ENCODE measurements around the gene CDH22. TPM values are rescaled to one million over a fixed set of nuclear protein-coding genes. Genes with fewer than 3 reads are reported as not detected.

CDH22 gene
- polyA plus RNA-seq, 1 donor from 2014 or later = 2.1 TPM

- H3K27me3 ChIP-seq (ENCODE audit: insufficient read depth, low read depth, low read length) = no peaks in the 10 kb centered on the region
- H3K79me2 ChIP-seq (replicated peaks; ENCODE audit: insufficient read depth, low read length) = no peaks in the 10 kb centered on the region
- TF ChIP-seq CTCF (IDR thresholded peaks at IDR 0.05; ENCODE audit: poor library complexity, severe bottlenecking) (no peak), RAD21 (conservative IDR thresholded peaks at IDR 0.05) (no peak), TAF1 (IDR thresholded peaks at IDR 0.05; ENCODE audit: low read depth) (no peak), EZH2 (IDR thresholded peaks at IDR 0.05; ENCODE audit: borderline replicate concordance, insufficient read depth, low read length, poor library complexity, severe bottlenecking) (no peak), POLR2AphosphoS5 (IDR thresholded peaks at IDR 0.05) (no peak), MXI1 (conservative IDR thresholded peaks at IDR 0.05; ENCODE audit: poor library complexity, severe bottlenecking) (no peak), SMC3 (conservative IDR thresholded peaks at IDR 0.05; ENCODE audit: poor library complexity) (no peak), EP300 (conservative IDR thresholded peaks at IDR 0.05; ENCODE audit: poor library complexity, severe bottlenecking) (no peak), REST (IDR thresholded peaks at IDR 0.05; ENCODE audit: borderline replicate concordance) (no peak)
- no peak overlapping the region for H3K27ac ChIP-seq (ENCODE audit: low read length)
- no peaks in the 10 kb centered on the region for H3K36me3 ChIP-seq (ENCODE audit: insufficient read depth, low read length)
- H3F3A ChIP-seq (ENCODE audit: insufficient read depth, low read length, poor library complexity, severe bottlenecking) = no peaks in the 10 kb centered on the region
- H2AFZ ChIP-seq (ENCODE audit: low read depth, low read length) = no peak overlapping the region
- no peak overlapping the region for H3K4me2 ChIP-seq (ENCODE audit: low read length)
- no peaks in the 10 kb centered on the region for H3K9me3 ChIP-seq (ENCODE audit: low read length)
- no peaks in the 10 kb centered on the region for H3K9me2 ChIP-seq (ENCODE audit: insufficient read depth, low read length)
- H3K9ac ChIP-seq (ENCODE audit: low read length) = no peak overlapping the region
- H4K20me1 ChIP-seq (ENCODE audit: insufficient read depth) = no peaks in the 10 kb centered on the region
- H3K4me3 ChIP-seq (ENCODE audit: low read length) = no peak overlapping the region
These were observed 47.8 kb downstream of the CDH22 start for GRCh38 chr20:46260480-46260879.

- Histone ChIP-seq H4K20me1 (ENCODE audit: insufficient read depth) (no peaks in the 10 kb centered on the region), H3K79me2 (replicated peaks; ENCODE audit: insufficient read depth, low read length) (no peaks in the 10 kb centered on the region), H3K27me3 (ENCODE audit: insufficient read depth, low read depth, low read length) (no peaks in the 10 kb centered on the region), H3K4me2 (ENCODE audit: low read length) (no peak overlapping the region), H3K27ac (ENCODE audit: low read length) (no peak overlapping the region), H3K9me2 (ENCODE audit: insufficient read depth, low read length) (no peaks in the 10 kb centered on the region), H3F3A (ENCODE audit: insufficient read depth, low read length, poor library complexity, severe bottlenecking) (no peaks in the 10 kb centered on the region), H3K9me3 (ENCODE audit: low read length) (no peaks in the 10 kb centered on the region), H2AFZ (ENCODE audit: low read depth, low read length) (no peak overlapping the region), H3K9ac (ENCODE audit: low read length) (no peak overlapping the region), H3K36me3 (ENCODE audit: insufficient read depth, low read length) (no peaks in the 10 kb centered on the region), H3K4me3 (ENCODE audit: low read length) (no peak overlapping the region)
- TF ChIP-seq RAD21 (conservative IDR thresholded peaks at IDR 0.05) (no peak), TAF1 (IDR thresholded peaks at IDR 0.05; ENCODE audit: low read depth) (no peak), SMC3 (conservative IDR thresholded peaks at IDR 0.05; ENCODE audit: poor library complexity) (no peak), POLR2AphosphoS5 (IDR thresholded peaks at IDR 0.05) (no peak)
These were observed 48.9 kb downstream of the CDH22 start for GRCh38 chr20:46259260-46259859.

Measured in neural cell (in vitro differentiated cells).